HG03342 (cell line): ENCODE measurements around the gene PGBD4.
"Not testable (repeated sequence)": the region's sequence is repeated elsewhere in the genome, so short reads cannot be mapped to it uniquely, and the experiment has no call there.

ENCODE experiments used
- ATAC-seq: cut with Tn5 transposase; IDR thresholded peaks from one replicate; pipeline ENCODE4 v1.9.1; 2021; ENCODE audit warnings: mild to moderate bottlenecking, moderate library complexity; ENCODE audit not compliant: unreplicated experiment

Gene PGBD4

DNA sequence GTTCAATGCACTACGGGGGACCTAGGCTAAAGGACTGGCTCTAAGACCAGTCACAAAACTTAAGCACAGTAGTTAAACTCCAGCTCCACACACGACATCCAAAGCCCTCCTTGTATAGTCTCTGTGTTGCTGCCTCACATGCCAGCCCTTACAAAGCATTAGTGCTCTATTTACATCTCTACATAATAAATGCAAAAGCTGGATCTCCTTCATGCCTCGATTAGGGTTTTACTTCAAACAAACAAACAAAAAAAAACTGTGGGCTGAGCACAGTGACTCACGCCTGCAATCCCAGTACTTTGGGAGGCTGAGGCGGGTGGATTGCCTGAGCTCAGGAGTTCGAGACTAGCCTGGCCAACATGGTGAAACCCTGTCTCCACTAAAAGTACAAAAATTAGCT lies 9.6 kb downstream of the PGBD4 start:
- ATAC-seq: no peak

DNA sequence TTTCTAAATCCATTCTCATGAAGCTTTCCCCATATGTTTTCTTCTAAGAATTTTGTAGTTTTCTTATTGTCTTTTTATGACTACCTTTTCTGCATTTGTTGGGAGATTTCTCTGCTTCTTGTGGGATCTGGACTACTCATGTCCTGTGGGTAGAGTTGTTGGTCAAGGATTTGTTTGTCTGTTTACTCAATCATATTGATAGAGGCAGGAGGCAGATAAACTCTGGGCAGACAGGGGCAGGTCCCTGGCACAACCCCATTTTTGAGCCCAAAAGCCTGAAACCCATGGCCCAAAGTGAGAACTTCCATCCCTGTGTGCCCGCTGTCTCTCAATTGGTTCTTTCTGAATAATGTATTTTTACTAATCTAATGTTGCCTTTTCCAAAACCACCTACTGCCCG lies 12.3 kb downstream of the PGBD4 start:
- no peak for ATAC-seq

DNA sequence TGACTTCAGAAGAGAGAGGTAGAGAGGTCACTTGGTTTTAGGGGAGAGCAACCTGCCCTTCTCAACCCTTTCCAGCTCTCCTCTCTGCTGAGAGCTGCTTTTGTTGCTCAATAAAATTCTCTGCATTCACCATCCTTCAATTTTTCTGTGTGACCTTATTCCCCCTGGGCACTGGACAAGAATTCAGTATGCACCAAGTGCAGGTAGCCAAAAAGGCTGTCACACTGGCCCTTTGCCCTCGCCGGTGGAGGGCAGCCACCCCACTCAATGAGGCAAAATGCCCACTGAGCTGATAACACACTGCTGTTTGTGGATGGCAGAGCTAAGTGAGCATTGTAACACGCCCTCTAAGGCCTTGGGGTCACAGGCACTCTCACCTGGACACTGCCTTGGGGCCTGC lies 12.9 kb downstream of the PGBD4 start:
- ATAC-seq: no peak

DNA sequence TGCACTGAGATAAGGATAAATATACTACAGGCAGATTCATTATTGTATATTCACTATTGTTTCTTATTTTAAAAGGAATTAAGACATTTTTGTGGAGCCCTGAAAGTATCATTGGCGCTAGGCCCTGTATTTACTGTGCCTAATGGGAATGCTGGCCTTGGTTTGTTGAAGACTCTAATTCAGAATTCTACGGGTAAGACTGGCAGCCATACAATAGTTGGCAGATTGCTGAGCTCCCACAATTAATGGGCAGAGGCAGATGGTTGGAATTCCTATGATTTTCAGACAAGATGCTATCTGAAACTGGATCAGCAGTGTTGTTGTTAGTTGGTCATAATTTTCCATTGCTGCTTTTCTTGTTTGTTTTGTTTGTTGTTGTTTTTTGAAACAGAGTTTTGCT lies 14.7 kb downstream of the PGBD4 start:
- ATAC-seq: no peak

- no peak for ATAC-seq
Observed at GRCh38 chr15:34119291-34119690, 17.4 kb downstream of the PGBD4 start.

- not testable (repeated sequence) for ATAC-seq
Observed at GRCh38 chr15:34120420-34120819, 18.5 kb downstream of the PGBD4 start.

DNA sequence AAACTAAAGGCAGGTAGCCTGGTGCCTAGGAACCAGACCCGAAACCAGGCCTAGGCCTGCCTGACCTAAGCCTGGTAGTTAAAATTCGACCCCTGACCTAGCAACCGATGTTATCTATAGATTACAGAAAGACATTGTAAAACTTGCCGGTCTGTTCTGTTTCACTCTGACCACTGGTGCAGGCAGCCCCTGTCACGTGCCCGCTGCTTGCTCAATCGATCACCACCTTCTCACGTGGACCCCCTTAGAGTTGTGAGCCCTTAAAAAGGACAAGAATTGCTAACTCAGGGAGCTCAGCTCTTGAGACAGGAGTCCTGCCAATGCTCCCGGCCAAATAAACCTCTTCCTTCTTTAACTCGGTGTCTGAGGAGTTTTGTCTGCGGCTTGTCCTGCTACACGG lies 19.9 kb downstream of the PGBD4 start:
- not testable (repeated sequence) for ATAC-seq

GRCh38 chr15:34122771-34123183 lies 20.9 kb downstream of the PGBD4 start:
- peak; percentile 48 for ATAC-seq

DNA sequence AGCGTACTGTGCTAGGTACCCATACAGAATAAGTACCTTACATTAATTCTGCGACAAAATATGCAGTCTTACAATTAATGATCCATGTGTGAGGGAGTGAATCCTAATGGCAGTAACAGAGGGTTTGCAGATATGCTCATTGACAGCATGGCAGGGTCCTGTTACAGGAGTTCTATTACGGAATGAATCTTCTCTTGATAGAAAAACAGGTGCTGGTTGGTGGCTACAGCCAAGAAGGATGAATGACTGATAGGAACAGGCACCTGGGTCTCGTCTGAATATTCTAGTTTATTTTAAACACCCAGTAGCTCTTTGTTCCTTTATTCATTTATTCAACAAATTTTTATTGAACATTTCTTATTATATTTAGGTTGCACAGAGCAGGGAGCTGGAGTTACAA lies 22.8 kb downstream of the PGBD4 start:
- ATAC-seq: no peak

- ATAC-seq: no peak
Observed at GRCh38 chr15:34125945-34126344, 24.1 kb downstream of the PGBD4 start.

- no peak for ATAC-seq
Observed at GRCh38 chr15:34126522-34126921, 24.6 kb downstream of the PGBD4 start.

GRCh38 chr15:34128898-34129297 lies 27.0 kb downstream of the PGBD4 start:
- ATAC-seq: no peak

- no peak for ATAC-seq
Observed at GRCh38 chr15:34132881-34133280, 31.0 kb downstream of the PGBD4 start.

DNA sequence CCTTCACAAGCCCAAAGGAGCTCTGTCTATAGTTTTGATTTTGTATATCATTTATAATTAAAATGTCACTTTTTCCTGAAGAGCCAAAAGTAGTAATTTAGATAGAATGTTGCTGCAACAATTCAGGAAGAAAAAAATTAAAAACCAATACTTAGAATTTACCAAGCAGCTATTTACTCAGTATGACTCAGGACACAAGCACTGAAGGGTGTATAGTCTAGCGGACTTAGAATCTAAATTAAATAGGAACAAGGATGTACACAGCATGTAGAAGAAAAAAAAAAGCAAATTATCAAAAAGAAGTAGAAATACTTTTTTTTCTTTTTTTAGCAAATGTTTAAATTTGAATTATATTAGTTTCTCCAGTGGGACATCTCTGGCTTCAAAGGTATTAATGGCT lies 31.6 kb downstream of the PGBD4 start:
- ATAC-seq: no peak

DNA sequence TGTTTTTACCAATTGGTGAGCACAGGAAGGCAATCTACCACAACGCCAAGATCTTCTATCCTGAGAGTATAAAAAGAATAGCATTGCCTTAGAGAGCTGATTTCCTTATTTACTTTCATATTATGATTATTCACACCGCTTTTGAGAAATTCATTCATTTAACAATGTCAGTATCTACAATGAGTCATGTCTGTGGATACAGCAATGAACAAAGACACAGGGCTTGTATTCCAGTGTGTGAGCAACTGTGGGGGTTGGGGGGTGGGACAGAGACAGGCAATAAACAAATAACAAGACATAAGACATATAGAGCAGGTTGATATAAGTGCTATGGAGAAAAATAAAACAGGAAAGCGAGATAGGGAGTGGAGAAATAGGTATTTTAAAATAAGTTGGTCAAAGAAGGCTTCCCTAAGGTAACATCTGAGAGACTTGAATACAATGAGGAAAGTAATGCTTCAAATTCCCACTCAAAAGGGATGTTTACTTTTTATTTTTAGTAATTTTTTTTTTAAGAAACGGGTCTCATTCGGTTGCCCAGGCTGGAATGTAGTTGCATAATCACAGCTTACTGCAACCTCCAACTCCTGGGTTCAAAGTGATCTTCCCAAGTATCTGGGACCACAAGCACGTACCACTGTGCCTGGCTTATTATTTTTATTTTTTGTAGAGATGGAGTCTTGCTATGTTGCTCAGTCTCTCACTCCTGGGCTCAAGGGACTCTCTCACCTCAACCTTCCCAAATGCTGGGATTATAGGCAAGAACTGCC lies 45.7 kb downstream of the PGBD4 start:
- ATAC-seq: no peak

- no peak for ATAC-seq
Observed at GRCh38 chr15:34154725-34155204, 52.9 kb downstream of the PGBD4 start.

DNA sequence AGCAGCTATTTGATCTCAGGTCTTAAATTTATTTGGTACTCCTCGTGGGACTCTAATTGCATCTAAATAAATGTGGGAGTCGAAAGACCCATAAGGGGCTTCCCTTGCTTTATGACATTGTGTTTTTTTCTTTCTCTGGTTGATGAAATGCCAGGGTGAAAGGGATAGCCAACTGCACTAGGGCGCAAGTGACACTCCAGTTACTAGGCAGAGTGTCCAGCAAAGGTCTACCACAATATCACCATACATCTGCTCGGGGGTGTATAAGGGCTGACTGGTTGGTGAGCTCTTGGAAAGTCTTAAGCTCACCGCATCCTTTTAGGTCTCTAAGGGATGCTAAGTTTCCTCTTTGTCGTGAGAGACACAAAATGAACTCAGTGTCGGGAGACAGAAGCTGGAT lies 54.0 kb downstream of the PGBD4 start:
- ATAC-seq: no peak
